ENCODE measurements around the gene ZNF888.
"Not testable (repeated sequence)": the region's sequence is repeated elsewhere in the genome, so short reads cannot be mapped to it uniquely, and the experiment has no call there.

ZNF888 gene

DNA sequence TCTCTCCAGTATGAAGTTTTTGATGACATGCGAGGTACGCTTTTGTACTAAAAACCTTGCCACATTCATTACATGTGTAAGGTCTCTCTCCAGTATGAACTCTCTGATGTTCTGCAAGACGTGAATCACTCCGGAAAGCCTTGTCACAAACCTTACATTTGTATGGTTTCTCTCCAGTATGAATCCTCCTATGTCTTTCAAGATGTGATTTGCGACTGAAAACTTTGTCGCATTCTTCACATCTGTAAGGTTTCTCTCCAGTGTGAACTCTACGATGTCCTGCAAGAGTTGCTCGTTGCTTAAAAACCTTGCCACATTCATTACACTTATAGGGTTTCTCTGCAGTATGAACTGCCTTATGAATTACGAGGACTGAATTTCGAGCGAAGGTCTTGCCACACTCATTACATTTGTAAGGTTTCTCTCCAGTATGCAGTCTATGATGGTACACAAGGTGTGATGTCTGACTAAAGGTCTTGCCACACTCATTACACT is 42.3 kb downstream of the ZNF888 start:
- no peak for DNase-seq (ENCODE audit: extremely low read depth in 1 of 2, low read depth in 1 of 2)

DNA sequence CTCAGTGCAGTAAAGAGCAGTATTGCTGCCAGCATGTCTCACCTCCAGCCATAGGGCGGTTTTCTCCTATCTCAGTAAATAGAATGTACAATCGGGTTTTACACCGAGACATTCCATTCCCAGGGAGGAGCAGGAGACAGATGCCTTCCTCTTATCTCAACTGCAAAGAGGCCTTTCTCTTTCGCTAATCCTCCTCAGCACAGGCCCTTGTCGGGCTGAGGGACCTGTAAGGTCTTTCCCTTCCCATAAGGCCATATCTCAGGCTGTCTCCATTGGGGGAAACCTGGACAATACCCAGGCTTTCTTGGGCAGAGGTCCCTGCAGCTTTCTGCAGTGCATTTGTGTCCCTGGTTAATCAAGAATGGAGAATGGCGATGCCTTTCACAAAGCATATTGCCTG is 50.2 kb downstream of the ZNF888 start:
- not testable (repeated sequence) for DNase-seq (ENCODE audit: extremely low read depth in 1 of 2, low read depth in 1 of 2)

DNA sequence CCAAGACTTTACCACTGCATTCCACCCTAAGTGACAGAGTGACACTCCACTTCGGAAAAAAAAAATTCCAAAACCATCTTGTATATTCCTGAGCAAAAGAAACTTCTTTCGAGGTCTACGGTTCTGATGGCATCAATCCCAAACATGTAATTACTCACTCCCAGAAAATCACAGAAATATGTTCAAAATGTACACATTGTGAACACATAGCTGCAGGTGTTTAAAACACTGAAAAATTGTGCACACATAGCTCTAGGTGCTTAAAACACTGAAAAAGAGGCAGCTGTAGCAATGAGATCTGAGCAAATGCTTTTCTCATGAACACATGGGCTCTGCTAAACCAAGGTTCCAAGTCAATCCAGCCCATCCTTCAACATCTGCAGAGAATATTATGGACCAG is 51.8 kb downstream of the ZNF888 start:
- DNase-seq (ENCODE audit: extremely low read depth in 1 of 2, low read depth in 1 of 2): no peak

DNA sequence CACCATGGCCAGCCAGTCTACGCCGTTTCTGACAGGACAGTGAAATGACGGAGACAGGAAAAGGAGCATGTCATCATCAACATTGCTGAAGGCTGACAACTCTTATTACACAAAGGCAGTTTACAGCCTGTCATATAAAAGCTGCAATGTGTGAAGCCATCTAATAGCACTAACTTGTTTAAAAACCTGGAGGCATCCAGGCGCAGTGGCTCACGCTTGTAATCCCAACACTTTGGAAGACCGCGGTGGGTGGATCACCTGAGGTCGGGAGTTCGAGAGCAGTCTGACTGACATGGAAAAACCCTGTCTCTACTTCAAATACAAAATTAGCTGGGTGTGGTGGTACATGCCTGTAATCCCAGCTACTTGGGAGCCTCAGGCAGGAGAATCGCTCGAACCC is 55.2 kb downstream of the ZNF888 start:
- not testable (repeated sequence) for DNase-seq (ENCODE audit: extremely low read depth in 1 of 2, low read depth in 1 of 2)

DNA sequence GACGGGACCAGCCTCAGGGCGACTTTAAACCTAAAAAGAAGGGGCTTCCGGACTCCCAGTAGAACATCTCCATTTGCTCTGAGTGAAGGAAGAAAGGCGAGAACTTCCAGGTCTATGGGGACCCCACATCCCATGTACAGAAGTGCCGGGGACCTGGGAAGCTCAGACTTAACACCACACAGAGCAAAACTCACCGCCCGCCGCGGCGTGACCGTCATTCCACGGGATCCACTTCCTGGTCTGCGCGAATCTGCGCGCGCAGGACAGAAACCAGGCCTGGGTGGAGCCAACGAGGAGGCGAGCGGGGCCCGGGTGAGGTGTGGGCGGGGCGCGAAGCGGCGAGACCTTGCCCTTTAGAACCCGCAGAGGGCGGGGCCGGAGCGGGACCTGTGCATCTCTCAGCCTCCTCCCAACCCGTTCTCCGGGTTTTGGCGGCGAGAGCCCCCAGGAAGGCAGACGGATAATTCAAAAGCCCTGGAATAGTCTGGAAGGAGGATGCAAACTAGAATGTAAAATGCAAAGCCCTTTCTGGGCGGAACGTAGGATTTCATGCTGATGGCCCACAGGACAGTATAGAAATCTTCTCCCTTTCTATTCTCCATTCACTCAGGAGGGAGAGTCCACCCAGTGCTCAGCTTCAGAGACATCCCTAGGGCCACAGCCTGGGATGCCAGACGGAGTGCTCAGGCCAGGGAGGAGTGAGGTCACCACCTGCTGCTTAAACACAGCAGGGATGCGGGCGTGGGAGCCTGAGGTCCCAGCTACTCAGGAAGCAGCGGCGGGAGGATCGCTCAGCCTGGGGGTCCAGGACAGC is 65.6 kb downstream of the ZNF888 start, which contains the start of gene ZNF468:
ZNF468 (minus strand) TSS at position 242 of the 814 bp plus-strand sequence. CDS start 3,347 bp downstream, outside the sequence.
- DNase-seq (ENCODE audit: extremely low read depth in 1 of 2, low read depth in 1 of 2): peak; percentile 18 to 47

DNA sequence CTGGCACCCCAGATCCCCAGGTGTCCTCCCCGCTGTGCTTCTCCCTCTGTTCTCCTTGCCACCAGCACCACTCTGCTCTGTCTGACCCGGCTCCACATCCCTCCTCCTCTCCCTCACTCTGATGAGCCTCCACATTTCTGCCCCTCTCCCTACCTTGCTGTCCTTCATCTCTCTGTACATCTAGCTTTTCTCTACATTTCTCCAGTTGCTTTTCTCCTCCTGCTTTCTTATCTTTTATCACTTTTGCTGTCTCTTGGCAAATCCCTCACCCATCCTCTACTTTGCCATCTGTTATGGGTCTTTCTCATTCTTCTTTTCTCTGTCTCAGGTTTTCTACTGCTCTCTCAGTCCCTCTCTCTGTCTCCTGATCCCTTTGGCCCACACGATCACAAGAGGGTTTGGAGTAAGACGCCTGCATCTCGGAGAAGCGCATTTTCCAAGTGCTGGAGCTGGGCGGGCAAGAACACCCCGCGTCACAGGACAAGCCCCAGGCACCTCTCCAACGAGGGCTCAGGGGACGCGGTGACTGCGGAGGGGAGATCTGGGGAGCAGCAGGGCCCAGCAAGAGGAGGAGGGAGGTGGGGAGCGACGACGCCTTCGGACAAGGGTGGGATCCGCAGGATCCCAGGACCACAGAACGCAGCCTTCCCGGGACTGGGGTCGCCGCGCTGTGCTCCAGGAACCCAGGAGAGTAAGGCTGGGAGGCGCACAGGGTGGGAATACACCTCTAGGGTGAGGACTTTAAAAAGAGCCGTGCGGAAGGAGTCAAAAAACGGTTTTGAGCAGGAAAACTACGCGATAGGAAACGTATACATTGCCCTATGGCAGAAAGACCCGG is 66.5 kb downstream of the ZNF888 start:
- not testable (repeated sequence) for DNase-seq (ENCODE audit: extremely low read depth in 1 of 2, low read depth in 1 of 2)

Data from activated CD8-positive, alpha-beta memory T cell treated with anti-CD3 and anti-CD28 coated beads for 1 hour (primary cell).